Measurements from ENCODE around the gene RASSF6.

Gene RASSF6

DNA sequence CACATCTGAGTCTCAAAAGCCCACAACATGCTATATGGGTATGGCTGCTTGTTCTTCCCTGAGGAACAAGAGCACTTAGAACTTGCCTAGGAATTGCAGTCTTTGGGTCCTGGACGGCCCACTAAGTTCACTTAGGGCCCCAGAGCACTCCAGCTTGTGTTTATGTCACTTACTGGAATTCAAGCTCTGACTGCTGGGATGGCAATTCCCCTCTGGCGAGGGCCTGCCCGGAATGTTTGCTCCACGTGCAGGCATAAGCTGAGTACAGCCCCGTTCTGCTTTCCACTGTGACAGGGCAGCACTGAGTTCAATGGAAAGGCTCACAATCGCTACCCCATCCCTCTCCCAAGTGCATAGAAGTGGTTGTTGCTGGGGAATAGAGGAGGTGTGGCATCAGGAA, 25.9 kb upstream of the RASSF6 start:
- no peaks in the 10 kb centered on the region for H3K36me3 ChIP-seq (ENCODE audit: control insufficient read depth in 2 of 2, insufficient read depth in 1 of 2, low read length in 2 of 2)
- H3K9me3 ChIP-seq (ENCODE audit: control insufficient read depth, insufficient read depth, low read depth, low read length) = no peaks in the 10 kb centered on the region
- H3K27ac ChIP-seq (ENCODE audit: extremely low read depth, low read depth, low read length) = no peak overlapping the region
- no peaks in the 10 kb centered on the region for H3K4me1 ChIP-seq (ENCODE audit: control insufficient read depth, insufficient read depth, low read length)
- TF ChIP-seq ZNF777 (tag by site-specific recombination; IDR thresholded peaks at IDR 0.05; ENCODE audit: borderline replicate concordance) (no peak), SALL2 (tag by site-specific recombination; IDR thresholded peaks at IDR 0.05; ENCODE audit: borderline replicate concordance) (no peak), HOXA7 (CRISPR knock-in tag; IDR thresholded peaks at IDR 0.05; ENCODE audit: borderline replicate concordance) (no peak), ZNF530 (tag by site-specific recombination; IDR thresholded peaks at IDR 0.05; ENCODE audit: low read depth) (no peak), ZNF514 (tag by site-specific recombination; IDR thresholded peaks at IDR 0.05) (no peak), OVOL3 (tag by site-specific recombination; IDR thresholded peaks at IDR 0.05) (no peak), ZNF626 (tag by site-specific recombination; IDR thresholded peaks at IDR 0.05) (no peak), BCL11B (tag by site-specific recombination; IDR thresholded peaks at IDR 0.05; ENCODE audit: low read depth) (no peak), ZNF133 (tag by site-specific recombination; IDR thresholded peaks at IDR 0.05) (no peak), ZNF791 (tag by site-specific recombination; IDR thresholded peaks at IDR 0.05) (no peak), ZNF146 (tag by site-specific recombination; IDR thresholded peaks at IDR 0.05) (no peak), SCRT2 (tag by site-specific recombination; IDR thresholded peaks at IDR 0.05) (no peak), ZNF654 (tag by site-specific recombination; IDR thresholded peaks at IDR 0.05; ENCODE audit: low read depth) (no peak), ZNF707 (tag by site-specific recombination; IDR thresholded peaks at IDR 0.05) (no peak)
- TF ChIP-seq, protein P1, sequence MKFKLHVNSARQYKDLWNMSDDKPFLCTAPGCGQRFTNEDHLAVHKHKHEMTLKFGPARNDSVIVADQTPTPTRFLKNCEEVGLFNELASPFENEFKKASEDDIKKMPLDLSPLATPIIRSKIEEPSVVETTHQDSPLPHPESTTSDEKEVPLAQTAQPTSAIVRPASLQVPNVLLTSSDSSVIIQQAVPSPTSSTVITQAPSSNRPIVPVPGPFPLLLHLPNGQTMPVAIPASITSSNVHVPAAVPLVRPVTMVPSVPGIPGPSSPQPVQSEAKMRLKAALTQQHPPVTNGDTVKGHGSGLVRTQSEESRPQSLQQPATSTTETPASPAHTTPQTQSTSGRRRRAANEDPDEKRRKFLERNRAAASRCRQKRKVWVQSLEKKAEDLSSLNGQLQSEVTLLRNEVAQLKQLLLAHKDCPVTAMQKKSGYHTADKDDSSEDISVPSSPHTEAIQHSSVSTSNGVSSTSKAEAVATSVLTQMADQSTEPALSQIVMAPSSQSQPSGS (tag by site-specific recombination; IDR thresholded peaks at IDR 0.05; ENCODE audit: low read depth) = no peak
- TF ChIP-seq, protein P2, sequence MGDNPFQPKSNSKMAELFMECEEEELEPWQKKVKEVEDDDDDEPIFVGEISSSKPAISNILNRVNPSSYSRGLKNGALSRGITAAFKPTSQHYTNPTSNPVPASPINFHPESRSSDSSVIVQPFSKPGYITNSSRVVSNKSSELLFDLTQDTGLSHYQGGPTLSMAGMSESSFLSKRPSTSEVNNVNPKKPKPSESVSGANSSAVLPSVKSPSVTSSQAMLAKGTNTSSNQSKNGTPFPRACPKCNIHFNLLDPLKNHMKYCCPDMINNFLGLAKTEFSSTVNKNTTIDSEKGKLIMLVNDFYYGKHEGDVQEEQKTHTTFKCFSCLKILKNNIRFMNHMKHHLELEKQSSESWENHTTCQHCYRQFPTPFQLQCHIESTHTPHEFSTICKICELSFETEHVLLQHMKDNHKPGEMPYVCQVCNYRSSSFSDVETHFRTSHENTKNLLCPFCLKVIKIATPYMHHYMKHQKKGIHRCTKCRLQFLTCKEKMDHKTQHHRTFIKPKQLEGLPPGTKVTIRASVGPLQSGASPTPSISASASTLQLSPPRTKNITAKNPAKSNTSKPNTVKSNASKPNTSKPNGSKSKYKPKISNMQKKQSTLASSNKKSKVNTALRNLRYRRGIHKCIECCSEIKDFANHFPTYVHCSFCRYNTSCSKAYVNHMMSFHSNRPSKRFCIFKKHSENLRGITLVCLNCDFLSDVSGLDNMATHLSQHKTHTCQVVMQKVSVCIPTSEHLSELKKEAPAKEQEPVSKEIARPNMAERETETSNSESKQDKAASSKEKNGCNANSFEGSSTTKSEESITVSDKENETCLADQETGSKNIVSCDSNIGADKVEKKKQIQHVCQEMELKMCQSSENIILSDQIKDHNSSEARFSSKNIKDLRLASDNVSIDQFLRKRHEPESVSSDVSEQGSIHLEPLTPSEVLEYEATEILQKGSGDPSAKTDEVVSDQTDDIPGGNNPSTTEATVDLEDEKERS (tag by site-specific recombination; IDR thresholded peaks at IDR 0.05) = no peak
- TF ChIP-seq, protein P3, sequence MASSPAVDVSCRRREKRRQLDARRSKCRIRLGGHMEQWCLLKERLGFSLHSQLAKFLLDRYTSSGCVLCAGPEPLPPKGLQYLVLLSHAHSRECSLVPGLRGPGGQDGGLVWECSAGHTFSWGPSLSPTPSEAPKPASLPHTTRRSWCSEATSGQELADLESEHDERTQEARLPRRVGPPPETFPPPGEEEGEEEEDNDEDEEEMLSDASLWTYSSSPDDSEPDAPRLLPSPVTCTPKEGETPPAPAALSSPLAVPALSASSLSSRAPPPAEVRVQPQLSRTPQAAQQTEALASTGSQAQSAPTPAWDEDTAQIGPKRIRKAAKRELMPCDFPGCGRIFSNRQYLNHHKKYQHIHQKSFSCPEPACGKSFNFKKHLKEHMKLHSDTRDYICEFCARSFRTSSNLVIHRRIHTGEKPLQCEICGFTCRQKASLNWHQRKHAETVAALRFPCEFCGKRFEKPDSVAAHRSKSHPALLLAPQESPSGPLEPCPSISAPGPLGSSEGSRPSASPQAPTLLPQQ (tag by site-specific recombination; IDR thresholded peaks at IDR 0.05) = no peak
- POLR2A ChIA-PET = no interaction called here
- CTCF ChIA-PET = interaction anchor here (1.0 kb wide), 1 partner anchor 304 kb away, joined by 4 read pairs; no protein-coding TSS in a partner anchor
- no peak overlapping the region for H3K4me3 ChIP-seq (ENCODE audit: low read depth, low read length)

DNA sequence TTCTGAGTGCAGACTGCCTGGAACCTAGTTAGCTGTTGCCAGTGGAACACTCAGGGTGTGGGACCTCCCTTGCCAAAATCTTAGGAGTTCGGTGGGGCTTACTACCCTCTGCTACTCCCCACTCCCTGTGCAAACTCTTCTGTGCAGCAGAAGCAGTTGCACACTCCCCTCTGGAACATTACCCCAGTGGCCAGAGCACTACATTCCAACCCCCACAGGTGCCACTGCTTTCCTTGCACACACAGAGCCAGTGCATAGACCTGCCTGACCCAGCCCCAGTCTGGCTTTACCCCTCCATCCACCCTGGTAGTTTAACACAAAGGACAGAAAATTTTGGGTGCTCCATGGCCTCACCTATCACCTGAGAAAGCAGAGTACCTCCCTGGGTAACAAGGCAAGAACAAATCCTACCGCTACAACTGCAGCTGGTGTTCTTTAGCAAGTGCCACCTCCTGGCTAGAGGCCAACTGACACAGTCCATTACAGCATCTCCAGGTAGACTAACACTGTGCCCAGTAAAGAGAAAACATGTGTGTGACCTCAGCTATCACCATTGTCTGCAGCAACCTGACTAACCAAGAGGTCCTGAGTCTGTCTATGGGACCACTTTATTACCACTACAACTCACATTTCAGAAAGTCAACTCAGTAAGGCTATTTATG, 11.5 kb upstream of the RASSF6 start:
- Histone ChIP-seq H3K9me3 (ENCODE audit: control insufficient read depth, insufficient read depth, low read depth, low read length) (no peaks in the 10 kb centered on the region), H3K36me3 (ENCODE audit: control insufficient read depth in 2 of 2, insufficient read depth in 1 of 2, low read length in 2 of 2) (no peaks in the 10 kb centered on the region), H3K4me3 (ENCODE audit: low read depth, low read length) (no peak overlapping the region), H3K27ac (ENCODE audit: extremely low read depth, low read depth, low read length) (no peak overlapping the region), H3K4me1 (ENCODE audit: control insufficient read depth, insufficient read depth, low read length) (no peaks in the 10 kb centered on the region)
- CTCF ChIA-PET = no interaction called here
- POLR2A ChIA-PET = no interaction called here
- TF ChIP-seq ZNF600 (tag by site-specific recombination; IDR thresholded peaks at IDR 0.05) (no peak), ZNF560 (tag by site-specific recombination; IDR thresholded peaks at IDR 0.05; ENCODE audit: borderline replicate concordance) (no peak), ZNF10 (tag by site-specific recombination; IDR thresholded peaks at IDR 0.05) (no peak), YY1 (tag by site-specific recombination; IDR thresholded peaks at IDR 0.05) (no peak), ZNF843 (tag by site-specific recombination; IDR thresholded peaks at IDR 0.05) (no peak), ZNF366 (tag by site-specific recombination; conservative IDR thresholded peaks at IDR 0.05) (no peak), ZNF521 (tag by site-specific recombination; IDR thresholded peaks at IDR 0.05) (no peak)
- TF ChIP-seq, protein P4, sequence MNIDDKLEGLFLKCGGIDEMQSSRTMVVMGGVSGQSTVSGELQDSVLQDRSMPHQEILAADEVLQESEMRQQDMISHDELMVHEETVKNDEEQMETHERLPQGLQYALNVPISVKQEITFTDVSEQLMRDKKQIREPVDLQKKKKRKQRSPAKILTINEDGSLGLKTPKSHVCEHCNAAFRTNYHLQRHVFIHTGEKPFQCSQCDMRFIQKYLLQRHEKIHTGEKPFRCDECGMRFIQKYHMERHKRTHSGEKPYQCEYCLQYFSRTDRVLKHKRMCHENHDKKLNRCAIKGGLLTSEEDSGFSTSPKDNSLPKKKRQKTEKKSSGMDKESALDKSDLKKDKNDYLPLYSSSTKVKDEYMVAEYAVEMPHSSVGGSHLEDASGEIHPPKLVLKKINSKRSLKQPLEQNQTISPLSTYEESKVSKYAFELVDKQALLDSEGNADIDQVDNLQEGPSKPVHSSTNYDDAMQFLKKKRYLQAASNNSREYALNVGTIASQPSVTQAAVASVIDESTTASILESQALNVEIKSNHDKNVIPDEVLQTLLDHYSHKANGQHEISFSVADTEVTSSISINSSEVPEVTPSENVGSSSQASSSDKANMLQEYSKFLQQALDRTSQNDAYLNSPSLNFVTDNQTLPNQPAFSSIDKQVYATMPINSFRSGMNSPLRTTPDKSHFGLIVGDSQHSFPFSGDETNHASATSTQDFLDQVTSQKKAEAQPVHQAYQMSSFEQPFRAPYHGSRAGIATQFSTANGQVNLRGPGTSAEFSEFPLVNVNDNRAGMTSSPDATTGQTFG (tag by site-specific recombination; IDR thresholded peaks at IDR 0.05; ENCODE audit: borderline replicate concordance) = no peak
- TF ChIP-seq, protein P5, sequence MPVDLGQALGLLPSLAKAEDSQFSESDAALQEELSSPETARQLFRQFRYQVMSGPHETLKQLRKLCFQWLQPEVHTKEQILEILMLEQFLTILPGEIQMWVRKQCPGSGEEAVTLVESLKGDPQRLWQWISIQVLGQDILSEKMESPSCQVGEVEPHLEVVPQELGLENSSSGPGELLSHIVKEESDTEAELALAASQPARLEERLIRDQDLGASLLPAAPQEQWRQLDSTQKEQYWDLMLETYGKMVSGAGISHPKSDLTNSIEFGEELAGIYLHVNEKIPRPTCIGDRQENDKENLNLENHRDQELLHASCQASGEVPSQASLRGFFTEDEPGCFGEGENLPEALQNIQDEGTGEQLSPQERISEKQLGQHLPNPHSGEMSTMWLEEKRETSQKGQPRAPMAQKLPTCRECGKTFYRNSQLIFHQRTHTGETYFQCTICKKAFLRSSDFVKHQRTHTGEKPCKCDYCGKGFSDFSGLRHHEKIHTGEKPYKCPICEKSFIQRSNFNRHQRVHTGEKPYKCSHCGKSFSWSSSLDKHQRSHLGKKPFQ (tag by site-specific recombination; IDR thresholded peaks at IDR 0.05) = no peak
